GOT3 (cell line): ENCODE results near the gene ROBO2.

Source experiments
- DNase-seq: peaks from one replicate; lab custom pipeline; 2025; ENCODE audit warnings: mixed read lengths; lab: John Stamatoyannopoulos, UW

Gene ROBO2

GRCh38 chr3:77190374-77190773 lies 150.5 kb downstream of the ROBO2 start:
- no peak for DNase-seq

DNA sequence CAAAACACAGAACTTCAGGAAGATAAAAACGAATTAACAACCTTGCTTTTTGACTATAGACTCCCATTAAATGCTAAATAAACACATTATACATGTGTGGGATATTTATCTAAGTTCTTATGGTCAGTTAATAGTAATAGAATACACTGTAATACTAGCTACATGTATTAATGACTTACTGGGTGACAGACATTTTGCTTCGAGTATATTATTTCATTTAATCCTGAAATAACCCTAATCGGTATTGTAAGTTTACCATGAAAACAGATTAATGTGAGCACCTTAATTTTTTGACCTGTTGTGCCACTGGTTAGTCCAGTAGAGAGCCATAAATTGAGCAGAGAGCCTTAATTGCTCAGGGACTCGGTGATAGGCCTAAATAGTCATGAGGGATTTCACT lies 151.1 kb downstream of the ROBO2 start:
- no peak for DNase-seq

GRCh38 chr3:77191640-77192039 lies 151.7 kb downstream of the ROBO2 start:
- DNase-seq = no peak

DNA sequence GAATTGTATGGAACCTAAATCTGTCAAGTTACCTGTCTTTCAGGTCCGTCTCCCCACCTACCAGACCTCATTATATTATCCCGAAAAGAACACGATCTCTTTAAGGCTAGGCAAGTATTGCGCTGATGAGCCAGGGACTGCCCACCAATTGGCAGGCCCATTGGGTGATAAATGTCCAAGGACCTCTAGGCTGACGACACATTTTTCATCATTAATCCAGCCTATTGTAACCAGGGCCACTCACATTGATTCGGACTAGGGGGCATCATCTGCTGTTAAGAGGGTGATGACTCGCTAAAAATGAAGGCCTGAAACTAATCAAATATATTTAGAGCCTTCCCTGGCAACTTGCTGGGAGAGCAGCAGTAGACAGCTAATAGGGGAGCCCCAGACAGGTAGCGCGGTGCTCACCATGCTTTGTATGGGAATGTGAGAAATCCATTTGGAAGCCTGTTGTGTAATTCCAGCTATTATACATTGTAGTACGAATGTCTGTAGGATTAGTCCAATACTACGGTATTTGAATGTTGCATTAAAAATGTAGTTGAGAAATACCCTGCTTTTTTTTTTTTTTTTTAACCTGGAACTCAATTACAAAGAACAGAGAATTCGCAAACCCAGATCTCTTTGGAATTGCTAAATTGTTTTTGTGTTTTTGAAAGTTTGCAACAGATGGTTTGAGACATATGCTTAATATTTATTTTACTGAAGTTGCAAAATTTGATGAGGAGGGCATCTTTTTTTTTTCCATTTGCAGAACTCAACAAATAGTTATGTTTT lies 156.1 kb downstream of the ROBO2 start:
- no peak for DNase-seq

DNA sequence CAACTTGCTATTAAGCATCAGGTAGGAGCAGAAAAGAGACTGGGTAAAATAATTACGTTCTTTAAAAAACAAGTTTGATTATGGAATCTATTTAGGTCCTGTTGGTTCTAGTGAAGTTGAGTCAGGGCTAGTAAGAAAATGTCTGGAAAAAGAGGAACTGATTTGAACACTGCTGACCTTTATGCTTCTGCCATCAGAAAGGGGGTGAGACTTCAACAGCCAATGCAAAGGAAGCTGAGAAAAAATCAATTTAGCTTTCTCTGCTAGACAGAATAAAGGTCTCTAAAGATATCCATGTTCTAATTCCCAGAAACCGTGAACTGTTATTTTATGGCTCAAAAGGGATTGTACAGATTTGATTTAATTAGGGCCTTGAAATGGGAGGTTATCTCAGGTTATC lies 157.5 kb downstream of the ROBO2 start:
- no peak for DNase-seq

- no peak for DNase-seq
Observed at GRCh38 chr3:77203851-77204250, 164.0 kb downstream of the ROBO2 start.

GRCh38 chr3:77204788-77205187 lies 164.9 kb downstream of the ROBO2 start:
- DNase-seq = no peak

GRCh38 chr3:77207753-77208152 lies 167.9 kb downstream of the ROBO2 start:
- no peak for DNase-seq

DNA sequence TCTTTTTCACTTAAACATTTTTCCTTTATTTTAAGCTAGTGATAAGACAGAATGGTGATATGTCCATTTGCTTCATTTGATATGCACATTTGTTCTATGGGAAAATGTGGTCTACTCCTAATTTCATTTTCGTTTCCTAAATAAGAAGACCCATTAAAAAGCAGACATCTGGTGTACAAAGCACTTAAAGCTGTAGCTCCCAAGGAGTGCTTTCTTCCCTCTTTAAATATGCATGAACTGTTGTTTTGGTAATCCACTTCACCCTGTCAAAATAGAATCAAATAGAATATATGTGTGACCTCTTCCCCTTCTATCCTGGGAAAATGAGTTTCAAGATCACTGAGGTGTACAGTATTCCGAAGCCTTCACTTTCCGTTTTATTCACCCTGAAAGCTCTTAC lies 182.8 kb downstream of the ROBO2 start:
- DNase-seq = no peak

DNA sequence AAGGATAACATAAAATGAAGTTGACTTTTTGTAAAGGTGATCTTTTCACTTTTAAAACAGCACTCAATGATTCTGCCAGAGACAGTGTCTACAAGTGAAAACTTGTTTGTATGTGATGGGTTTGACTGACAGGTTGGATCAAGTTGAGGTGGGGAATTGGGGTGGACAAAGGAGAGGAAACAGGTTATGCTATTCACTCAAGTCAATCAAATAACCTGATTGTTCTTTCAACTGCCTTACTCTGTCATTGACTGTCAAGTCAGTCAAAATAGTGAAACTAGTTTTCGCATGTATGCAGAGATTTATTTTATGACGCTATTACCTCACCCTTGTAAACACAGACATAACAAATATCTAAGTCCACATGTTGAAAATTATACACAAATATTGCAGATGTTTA lies 187.7 kb downstream of the ROBO2 start:
- DNase-seq = no peak

DNA sequence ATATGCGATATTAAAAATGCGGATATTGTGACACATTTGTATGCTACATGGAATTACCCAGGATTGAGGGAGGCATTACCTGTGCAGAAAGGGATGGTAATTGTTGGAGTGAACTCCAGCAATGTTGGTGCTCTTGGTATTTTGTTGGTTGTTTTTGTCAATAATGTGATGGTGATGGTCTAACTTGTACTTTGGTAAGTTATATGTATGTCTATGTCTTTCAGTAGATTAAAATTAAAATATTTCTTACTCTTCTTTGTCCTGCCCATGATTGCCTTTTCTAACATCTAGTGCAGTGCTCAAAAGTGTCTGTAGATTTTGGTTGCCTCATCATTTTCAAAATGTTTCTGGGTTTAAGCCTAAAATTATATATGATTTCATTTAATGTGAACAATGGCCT lies 192.7 kb downstream of the ROBO2 start:
- DNase-seq = no peak

GRCh38 chr3:77234004-77234403 lies 194.1 kb downstream of the ROBO2 start:
- no peak for DNase-seq

- DNase-seq = no peak
Observed at GRCh38 chr3:77236118-77236517, 196.2 kb downstream of the ROBO2 start.

DNA sequence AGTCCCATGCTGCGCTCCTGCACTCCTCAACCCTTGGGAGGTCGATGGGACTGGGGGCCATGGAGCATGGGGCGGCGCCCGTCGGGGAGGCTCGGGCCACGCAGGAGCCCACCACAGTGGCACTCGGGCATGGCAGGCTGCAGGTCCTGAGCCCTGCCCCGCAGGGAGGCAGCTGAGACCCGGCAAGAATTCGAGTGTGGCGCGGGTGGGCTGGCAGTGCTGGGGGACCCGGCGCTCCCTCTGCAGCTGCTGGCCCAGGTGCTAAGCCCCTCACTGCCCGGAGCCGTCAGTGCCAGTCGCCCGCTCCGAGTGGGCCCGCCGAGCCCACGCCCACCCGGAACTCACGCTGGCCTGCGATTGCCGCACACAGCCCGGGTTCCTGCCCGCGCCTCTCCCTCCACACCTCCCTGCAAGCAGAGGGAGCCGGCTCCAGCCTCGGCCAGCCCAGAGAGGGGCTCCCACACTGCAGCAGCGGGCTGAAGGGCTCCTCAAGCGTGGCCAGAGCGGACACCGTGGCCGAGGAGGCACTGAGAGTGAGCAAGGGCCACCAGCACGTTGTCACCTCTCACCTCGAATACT lies 200.3 kb downstream of the ROBO2 start:
- no peak for DNase-seq

DNA sequence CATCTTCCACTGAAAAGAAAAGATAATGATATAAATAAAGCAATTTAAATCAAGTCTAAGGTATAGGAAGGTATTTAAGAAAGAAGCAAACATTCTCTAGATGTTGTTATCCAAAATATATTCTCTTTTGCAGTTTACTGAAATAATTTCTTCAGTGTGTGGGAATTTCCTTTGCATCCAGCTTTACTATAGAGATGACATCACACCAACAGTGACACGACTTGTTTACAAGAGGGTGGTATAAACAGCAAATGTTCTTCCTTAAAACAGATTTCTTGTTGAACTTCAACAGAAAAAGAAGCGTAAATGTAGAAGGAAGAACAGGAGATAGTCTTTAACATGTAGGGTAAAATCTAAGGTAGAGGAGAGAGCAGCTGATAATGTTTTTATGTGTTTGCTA lies 202.5 kb downstream of the ROBO2 start:
- no peak for DNase-seq

- no peak for DNase-seq
Observed at GRCh38 chr3:77244981-77245380, 205.1 kb downstream of the ROBO2 start.

DNA sequence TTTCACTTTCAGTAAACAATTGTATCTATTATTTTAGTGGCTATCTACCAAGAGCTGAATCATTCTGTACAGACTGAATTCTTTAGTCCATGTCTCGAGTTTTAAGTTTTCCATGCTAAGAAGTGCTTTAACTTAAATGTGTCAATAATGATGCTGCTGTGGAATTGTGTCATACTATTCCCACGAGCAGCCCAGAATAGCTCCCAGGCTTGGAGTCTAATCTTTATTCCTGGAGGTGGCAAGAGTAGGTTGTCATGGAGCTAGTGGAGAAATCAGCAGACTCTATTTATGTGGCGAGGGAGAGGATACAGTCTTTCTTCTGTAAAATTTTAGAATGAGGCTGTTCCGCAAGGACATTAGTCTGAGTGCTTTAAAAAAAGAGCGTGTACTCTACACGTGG lies 207.2 kb downstream of the ROBO2 start:
- DNase-seq = no peak

DNA sequence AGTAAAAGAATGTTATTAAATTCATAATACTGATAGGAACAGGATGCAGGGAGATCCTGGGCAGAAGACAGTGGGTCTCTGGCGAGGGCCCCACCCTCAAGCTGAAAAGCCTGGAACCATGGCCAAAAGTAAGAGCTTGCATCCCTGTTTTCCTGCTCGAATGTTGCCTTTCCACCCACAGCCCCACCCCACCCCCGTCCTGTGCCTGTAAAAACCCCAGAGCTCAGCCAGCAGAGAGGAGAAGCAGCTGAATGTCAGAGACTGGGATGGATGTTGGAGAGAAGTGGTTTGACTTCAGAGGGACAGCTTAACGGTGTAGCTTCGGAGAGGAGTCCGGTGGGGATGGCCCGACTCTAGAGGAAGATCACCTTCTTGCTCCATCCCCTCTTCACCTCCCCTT lies 207.9 kb downstream of the ROBO2 start:
- no peak for DNase-seq

GRCh38 chr3:77248420-77248819 lies 208.5 kb downstream of the ROBO2 start:
- DNase-seq = no peak

GRCh38 chr3:77251136-77251535 lies 211.2 kb downstream of the ROBO2 start:
- no peak for DNase-seq

- no peak for DNase-seq
Observed at GRCh38 chr3:77254967-77255831, 215.3 kb downstream of the ROBO2 start.

DNA sequence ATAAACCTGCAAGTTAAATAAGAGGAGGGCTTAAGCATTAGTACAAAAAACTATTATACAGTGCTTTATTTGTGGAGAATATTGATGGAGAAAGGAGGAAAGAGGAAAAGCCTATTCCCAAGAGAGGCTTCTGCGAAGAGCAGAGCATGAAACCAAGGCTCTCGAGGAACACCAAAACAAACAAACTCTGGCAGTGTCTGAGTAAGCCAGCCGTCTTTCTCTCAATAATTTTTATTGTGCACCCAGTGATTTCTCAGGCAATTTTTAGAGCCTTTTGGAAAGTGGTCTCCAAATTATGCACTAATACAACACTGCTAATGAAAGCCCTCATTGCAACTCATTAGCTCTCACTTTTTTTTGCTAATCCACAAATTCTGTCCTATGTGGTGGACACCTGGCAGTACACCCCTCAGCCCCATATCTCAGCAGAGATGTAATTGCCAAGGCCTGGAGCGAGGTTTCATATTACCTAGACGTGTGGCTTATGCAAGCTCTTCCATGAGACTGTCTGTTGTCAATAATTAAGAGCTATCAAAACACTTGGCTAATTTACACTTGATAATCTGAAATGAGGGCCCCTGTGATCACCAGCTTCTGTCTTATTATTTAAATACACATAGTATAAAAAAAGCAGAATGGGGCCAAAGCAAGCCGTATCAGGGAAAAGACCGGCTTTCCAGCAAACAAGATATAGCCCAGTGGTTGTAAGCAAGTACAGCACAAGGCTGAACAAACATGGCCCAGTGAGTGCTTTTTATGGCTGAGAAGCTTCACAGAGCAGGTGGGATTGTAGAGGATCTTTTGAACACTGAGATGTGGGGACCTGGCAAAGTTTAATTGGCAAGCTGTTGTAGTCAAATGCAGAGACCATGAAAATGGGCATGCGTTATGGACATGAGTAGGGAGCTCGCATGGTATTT lies 216.9 kb downstream of the ROBO2 start:
- DNase-seq = no peak
